ENCODE results near the gene PRPF19. TPM values are rescaled to one million over a fixed set of nuclear protein-coding genes. Genes with fewer than 3 reads are reported as not detected.

PRPF19 gene
- total and polyA plus RNA-seq, 2 donors (not counting 1 experiment from before 2014, with no cell fraction given), result 32.6 to 37.7 TPM

- no peak for DNase-seq (ENCODE audit: low read depth in 2 of 2)
Observed at GRCh38 chr11:60924906-60925853, 18.8 kb upstream of the PRPF19 start.

GRCh38 chr11:60924110-60924905, 17.9 kb upstream of the PRPF19 start, which contains the start of gene TMEM132A:
TMEM132A (plus strand) TSS chr11:60924460; CDS start chr11:60924634, 174 bp downstream.
- H3K27me3 ChIP-seq (ENCODE audit: control insufficient read depth, insufficient read depth, low read length), result no peaks in the 10 kb centered on the region
- peak within 1 kb of the TSS; percentile 34 to 77 (median 62) for H3K4me3 ChIP-seq (replicated peaks in 1 of 4; ENCODE audit: control extremely low read depth in 1 of 4, insufficient read depth in 1 of 4, low read depth in 3 of 4, low read length in 4 of 4)
- no peaks in the 10 kb centered on the region for H3K9me3 ChIP-seq (ENCODE audit: control insufficient read depth, insufficient read depth, low read depth, low read length)
- peak within 1 kb of the TSS; percentile 76 for H3K4me2 ChIP-seq (ENCODE audit: extremely low read depth, insufficient read depth, low read length)
- peaks cover 2% of the 10 kb centered on the region for H3K79me2 ChIP-seq (ENCODE audit: control insufficient read depth, insufficient read depth, low read length)
- no peaks in the 10 kb centered on the region for H4K20me1 ChIP-seq (ENCODE audit: control insufficient read depth, extremely low read depth, insufficient read depth, low read length)
- peaks cover 15% of the 10 kb centered on the region for H3K36me3 ChIP-seq (ENCODE audit: control insufficient read depth, insufficient read depth, low read length)
- no peak within 1 kb of the TSS for H3K27ac ChIP-seq (ENCODE audit: insufficient read depth, low read length)
- peaks cover 8% of the 10 kb centered on the region for H3K4me1 ChIP-seq (ENCODE audit: control insufficient read depth, extremely low read depth, insufficient read depth, low read length)
- peak; percentile 61 to 73 for DNase-seq (ENCODE audit: low read depth in 2 of 2)
- H2AFZ ChIP-seq (ENCODE audit: low read length), result peak within 1 kb of the TSS; percentile 67
- no peak for TF ChIP-seq EZH2 (IDR thresholded peaks at IDR 0.05; ENCODE audit: low read length, missing control alignments)
- TF ChIP-seq CTCF (conservative IDR thresholded peaks at IDR 0.05 in 1 of 2, IDR thresholded peaks at IDR 0.05 in 1 of 2; ENCODE audit: low read depth in 1 of 2, low read length in 2 of 2), result no peak
- peak within 1 kb of the TSS; percentile 65 for H3K9ac ChIP-seq (ENCODE audit: insufficient read depth, low read length)

More at GRCh38 chr11:60924906-60925853, 18.8 kb upstream of the PRPF19 start:
- H3K9ac ChIP-seq (ENCODE audit: insufficient read depth, low read length), result no peak overlapping the region
- no peaks in the 10 kb centered on the region for H3K79me2 ChIP-seq (ENCODE audit: control insufficient read depth, insufficient read depth, low read length)
- H3K4me3 ChIP-seq (replicated peaks in 1 of 4; ENCODE audit: control extremely low read depth in 1 of 4, insufficient read depth in 1 of 4, low read depth in 3 of 4, low read length in 4 of 4), result peak overlapping the region; percentile 34 to 77 (median 62)
- H3K4me1 ChIP-seq (ENCODE audit: control insufficient read depth, extremely low read depth, insufficient read depth, low read length), result peaks cover 7% of the 10 kb centered on the region
- H3K4me2 ChIP-seq (ENCODE audit: extremely low read depth, insufficient read depth, low read length), result peak overlapping the region; percentile 76
- H3K27ac ChIP-seq (ENCODE audit: insufficient read depth, low read length), result no peak overlapping the region
- H3K9me3 ChIP-seq (ENCODE audit: control insufficient read depth, insufficient read depth, low read depth, low read length), result no peaks in the 10 kb centered on the region
- H3K36me3 ChIP-seq (ENCODE audit: control insufficient read depth, insufficient read depth, low read length), result peaks cover 12% of the 10 kb centered on the region
- peak overlapping the region; percentile 7 for H2AFZ ChIP-seq (ENCODE audit: low read length)
- no peaks in the 10 kb centered on the region for H4K20me1 ChIP-seq (ENCODE audit: control insufficient read depth, extremely low read depth, insufficient read depth, low read length)
- TF ChIP-seq CTCF (conservative IDR thresholded peaks at IDR 0.05 in 1 of 2, IDR thresholded peaks at IDR 0.05 in 1 of 2; ENCODE audit: low read depth in 1 of 2, low read length in 2 of 2) (no peak), EZH2 (IDR thresholded peaks at IDR 0.05; ENCODE audit: low read length, missing control alignments) (peak; percentile 73)
- no peaks in the 10 kb centered on the region for H3K27me3 ChIP-seq (ENCODE audit: control insufficient read depth, insufficient read depth, low read length)

- H3K4me2 ChIP-seq (ENCODE audit: extremely low read depth, insufficient read depth, low read length), result peak overlapping the region; percentile 76
- H3K36me3 ChIP-seq (ENCODE audit: control insufficient read depth, insufficient read depth, low read length), result peaks cover 15% of the 10 kb centered on the region
Observed at GRCh38 chr11:60923800-60924109, 17.4 kb upstream of the PRPF19 start.

More at GRCh38 chr11:60923800-60924109, 17.4 kb upstream of the PRPF19 start:
- peaks cover 5% of the 10 kb centered on the region for H3K79me2 ChIP-seq (ENCODE audit: control insufficient read depth, insufficient read depth, low read length)
- H3K27me3 ChIP-seq (ENCODE audit: control insufficient read depth, insufficient read depth, low read length), result no peaks in the 10 kb centered on the region
- peak overlapping the region in 1 of 4 experiments; percentile 77 for H3K4me3 ChIP-seq (replicated peaks in 1 of 4; ENCODE audit: control extremely low read depth in 1 of 4, insufficient read depth in 1 of 4, low read depth in 3 of 4, low read length in 4 of 4)
- no peak for DNase-seq (ENCODE audit: low read depth in 2 of 2)
- no peak overlapping the region for H3K27ac ChIP-seq (ENCODE audit: insufficient read depth, low read length)
- no peaks in the 10 kb centered on the region for H4K20me1 ChIP-seq (ENCODE audit: control insufficient read depth, extremely low read depth, insufficient read depth, low read length)
- no peak overlapping the region for H2AFZ ChIP-seq (ENCODE audit: low read length)
- no peak for TF ChIP-seq CTCF (conservative IDR thresholded peaks at IDR 0.05 in 1 of 2, IDR thresholded peaks at IDR 0.05 in 1 of 2; ENCODE audit: low read depth in 1 of 2, low read length in 2 of 2)
- TF ChIP-seq EZH2 (IDR thresholded peaks at IDR 0.05; ENCODE audit: low read length, missing control alignments), result no peak
- peaks cover 13% of the 10 kb centered on the region for H3K4me1 ChIP-seq (ENCODE audit: control insufficient read depth, extremely low read depth, insufficient read depth, low read length)
- H3K9ac ChIP-seq (ENCODE audit: insufficient read depth, low read length), result no peak overlapping the region
- H3K9me3 ChIP-seq (ENCODE audit: control insufficient read depth, insufficient read depth, low read depth, low read length), result no peaks in the 10 kb centered on the region

Measured in fibroblast of lung (primary cell).